HepG2 (cell line): ENCODE measurements around the gene PLVAP. TPM values are rescaled to one million over a fixed set of nuclear protein-coding genes. Genes with fewer than 3 reads are reported as not detected.

Source experiments
- ATRX ChIP-seq: sonication (generic); formaldehyde crosslinking; IDR thresholded peaks from 2 replicates; pipeline ENCODE4 v1.4.0; 2020; ENCODE audit warnings: missing genetic modification reagents, borderline replicate concordance
- E2F2 ChIP-seq: sonication (generic); formaldehyde crosslinking; IDR thresholded peaks from 2 replicates; pipeline ENCODE4 v1.4.0; 2020; ENCODE audit warnings: missing genetic modification reagents, borderline replicate concordance
- HOXD1 ChIP-seq: sonication (generic); formaldehyde crosslinking; IDR thresholded peaks from 2 replicates; pipeline ENCODE4 v1.5.0; 2020; ENCODE audit warnings: missing genetic modification reagents
- KDM4B ChIP-seq: sonication (generic); formaldehyde crosslinking; IDR thresholded peaks from 2 replicates; pipeline ENCODE4 v1.4.0; 2020; ENCODE audit warnings: missing genetic modification reagents
- KLF13 ChIP-seq: sonication (generic); formaldehyde crosslinking; IDR thresholded peaks from 2 replicates; pipeline ENCODE4 v1.4.0; 2020; ENCODE audit warnings: mild to moderate bottlenecking, missing genetic modification reagents
- KLF9 ChIP-seq: IDR thresholded peaks from 2 replicates; pipeline ENCODE4 v1.6.1; 2016; ENCODE audit warnings: low read depth
- PBX3 ChIP-seq: sonication (generic); formaldehyde crosslinking; IDR thresholded peaks from 2 replicates; pipeline ENCODE4 v1.8.1; 2023; ENCODE audit warnings: missing genetic modification reagents, inconsistent platforms, borderline replicate concordance
- RXRA ChIP-seq: sonication (generic); formaldehyde crosslinking; IDR thresholded peaks from 2 replicates; pipeline ENCODE4 v1.5.1; 2020; ENCODE audit warnings: missing genetic modification reagents
- SPEN ChIP-seq: sonication (generic); formaldehyde crosslinking; IDR thresholded peaks from 2 replicates; pipeline ENCODE4 v1.5.1; 2020; ENCODE audit warnings: low read depth, mild to moderate bottlenecking, missing genetic modification reagents
- ZNF367 ChIP-seq: sonication (generic); formaldehyde crosslinking; IDR thresholded peaks from 2 replicates; pipeline ENCODE4 v1.4.0; 2020; ENCODE audit warnings: missing genetic modification reagents, borderline replicate concordance
- ZNF547 ChIP-seq: sonication (generic); formaldehyde crosslinking; IDR thresholded peaks from 2 replicates; pipeline ENCODE4 v1.5.1; 2020; ENCODE audit warnings: mild to moderate bottlenecking, missing genetic modification reagents
- ZNF747 ChIP-seq: sonication (generic); formaldehyde crosslinking; IDR thresholded peaks from 2 replicates; pipeline ENCODE4 v1.8.1; 2023; ENCODE audit warnings: missing genetic modification reagents, mild to moderate bottlenecking, borderline replicate concordance
- polyA plus RNA-seq, 8 experiments: library from polyadenylated mRNA; depleted of rRNA in 3 of 8; stranded (reverse) in 7 of 8; unstranded in 1 of 8; fragments of >200 nt; fragmentation: Illumina TruSeq in 4 of 8; extraction: Trizol in 4 of 8; gene quantifications; 2 replicates each; pipeline versions ENCODE4 v1.2.1 to v1.2.3, GENCODE V29; 2011 to 2016; ENCODE audit warnings: low read depth in 4 of 8, missing spikeins in 1 of 8, mixed read lengths in 1 of 8; ENCODE audit not compliant: insufficient read depth in 1 of 8
- total RNA-seq, 5 experiments: library from RNA; depleted of rRNA; stranded (reverse); fragments of >200 nt; fragmentation: Illumina TruSeq; extraction: Trizol; gene quantifications; 2 replicates each; pipeline ENCODE4 v1.2.3, GENCODE V29; 2016; ENCODE audit warnings: low read depth in 1 of 5
- TF ChIP-seq, protein P1 (sequence below): sonication (generic); formaldehyde crosslinking; IDR thresholded peaks from 2 replicates; pipeline ENCODE4 v1.4.0; 2020; ENCODE audit warnings: missing genetic modification reagents
- TF ChIP-seq, protein P2 (sequence below): sonication (generic); formaldehyde crosslinking; IDR thresholded peaks from 2 replicates; pipeline ENCODE4 v1.4.0; 2020; ENCODE audit warnings: missing genetic modification reagents, borderline replicate concordance
- TF ChIP-seq, protein P3 (sequence below): sonication (generic); formaldehyde crosslinking; IDR thresholded peaks from 2 replicates; pipeline ENCODE4 v1.8.1; 2022; ENCODE audit warnings: mild to moderate bottlenecking, missing genetic modification reagents
- TF ChIP-seq, protein P4 (sequence below): sonication (generic); formaldehyde crosslinking; IDR thresholded peaks from 2 replicates; pipeline ENCODE4 v1.4.0; 2020; ENCODE audit warnings: mild to moderate bottlenecking, missing genetic modification reagents
- TF ChIP-seq, protein P5 (sequence below): sonication (generic); formaldehyde crosslinking; IDR thresholded peaks from 2 replicates; pipeline ENCODE4 v1.5.0; 2020; ENCODE audit warnings: missing genetic modification reagents, mild to moderate bottlenecking, borderline replicate concordance
- TF ChIP-seq, protein P6 (sequence below): sonication (generic); formaldehyde crosslinking; IDR thresholded peaks from 2 replicates; pipeline ENCODE4 v1.8.0; 2022; ENCODE audit warnings: missing genetic modification reagents, mild to moderate bottlenecking, borderline replicate concordance

PLVAP gene
- total and polyA plus RNA-seq, 2 of the 13 experiments (the other 11 are each of a cell fraction or from before 2014, with no cell fraction given), result 0.26 TPM; not detected in 1

GRCh38 chr19:17419621-17420474, 42.7 kb upstream of the PLVAP start, which contains the start of gene MVB12A (continued):
- TF ChIP-seq RXRA (CRISPR knock-in tag) (no peak), HOXD1 (peak; percentile 83), KLF13 (CRISPR knock-in tag) (no peak), PBX3 (CRISPR knock-in tag) (no peak), KDM4B (CRISPR knock-in tag) (peak; percentile 36; the same call in 1 of the 2 replicates), ZNF747 (CRISPR knock-in tag) (no peak; the same call in 1 of the 2 replicates), ZNF367 (CRISPR knock-in tag) (peak; percentile 69; the same call in 1 of the 2 replicates), E2F2 (peak; percentile 62; the same call in 1 of the 2 replicates), ATRX (no peak), ZNF547 (CRISPR knock-in tag) (no peak), KLF9 (CRISPR knock-in tag) (no peak), SPEN (CRISPR knock-in tag) (peak; percentile 78)
- TF ChIP-seq, protein P1, sequence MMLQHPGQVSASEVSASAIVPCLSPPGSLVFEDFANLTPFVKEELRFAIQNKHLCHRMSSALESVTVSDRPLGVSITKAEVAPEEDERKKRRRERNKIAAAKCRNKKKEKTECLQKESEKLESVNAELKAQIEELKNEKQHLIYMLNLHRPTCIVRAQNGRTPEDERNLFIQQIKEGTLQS (CRISPR knock-in tag), result 0 out of 2 replicates have a peak, but pooled peaks have one; percentile 6
- TF ChIP-seq, protein P2, sequence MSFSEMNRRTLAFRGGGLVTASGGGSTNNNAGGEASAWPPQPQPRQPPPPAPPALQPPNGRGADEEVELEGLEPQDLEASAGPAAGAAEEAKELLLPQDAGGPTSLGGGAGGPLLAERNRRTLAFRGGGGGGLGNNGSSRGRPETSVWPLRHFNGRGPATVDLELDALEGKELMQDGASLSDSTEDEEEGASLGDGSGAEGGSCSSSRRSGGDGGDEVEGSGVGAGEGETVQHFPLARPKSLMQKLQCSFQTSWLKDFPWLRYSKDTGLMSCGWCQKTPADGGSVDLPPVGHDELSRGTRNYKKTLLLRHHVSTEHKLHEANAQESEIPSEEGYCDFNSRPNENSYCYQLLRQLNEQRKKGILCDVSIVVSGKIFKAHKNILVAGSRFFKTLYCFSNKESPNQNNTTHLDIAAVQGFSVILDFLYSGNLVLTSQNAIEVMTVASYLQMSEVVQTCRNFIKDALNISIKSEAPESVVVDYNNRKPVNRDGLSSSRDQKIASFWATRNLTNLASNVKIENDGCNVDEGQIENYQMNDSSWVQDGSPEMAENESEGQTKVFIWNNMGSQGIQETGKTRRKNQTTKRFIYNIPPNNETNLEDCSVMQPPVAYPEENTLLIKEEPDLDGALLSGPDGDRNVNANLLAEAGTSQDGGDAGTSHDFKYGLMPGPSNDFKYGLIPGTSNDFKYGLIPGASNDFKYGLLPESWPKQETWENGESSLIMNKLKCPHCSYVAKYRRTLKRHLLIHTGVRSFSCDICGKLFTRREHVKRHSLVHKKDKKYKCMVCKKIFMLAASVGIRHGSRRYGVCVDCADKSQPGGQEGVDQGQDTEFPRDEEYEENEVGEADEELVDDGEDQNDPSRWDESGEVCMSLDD, result no peak
- TF ChIP-seq, protein P3, sequence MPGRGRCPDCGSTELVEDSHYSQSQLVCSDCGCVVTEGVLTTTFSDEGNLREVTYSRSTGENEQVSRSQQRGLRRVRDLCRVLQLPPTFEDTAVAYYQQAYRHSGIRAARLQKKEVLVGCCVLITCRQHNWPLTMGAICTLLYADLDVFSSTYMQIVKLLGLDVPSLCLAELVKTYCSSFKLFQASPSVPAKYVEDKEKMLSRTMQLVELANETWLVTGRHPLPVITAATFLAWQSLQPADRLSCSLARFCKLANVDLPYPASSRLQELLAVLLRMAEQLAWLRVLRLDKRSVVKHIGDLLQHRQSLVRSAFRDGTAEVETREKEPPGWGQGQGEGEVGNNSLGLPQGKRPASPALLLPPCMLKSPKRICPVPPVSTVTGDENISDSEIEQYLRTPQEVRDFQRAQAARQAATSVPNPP (CRISPR knock-in tag), result peak; percentile 68; the same call in 1 of the 2 replicates
- TF ChIP-seq, protein P4, sequence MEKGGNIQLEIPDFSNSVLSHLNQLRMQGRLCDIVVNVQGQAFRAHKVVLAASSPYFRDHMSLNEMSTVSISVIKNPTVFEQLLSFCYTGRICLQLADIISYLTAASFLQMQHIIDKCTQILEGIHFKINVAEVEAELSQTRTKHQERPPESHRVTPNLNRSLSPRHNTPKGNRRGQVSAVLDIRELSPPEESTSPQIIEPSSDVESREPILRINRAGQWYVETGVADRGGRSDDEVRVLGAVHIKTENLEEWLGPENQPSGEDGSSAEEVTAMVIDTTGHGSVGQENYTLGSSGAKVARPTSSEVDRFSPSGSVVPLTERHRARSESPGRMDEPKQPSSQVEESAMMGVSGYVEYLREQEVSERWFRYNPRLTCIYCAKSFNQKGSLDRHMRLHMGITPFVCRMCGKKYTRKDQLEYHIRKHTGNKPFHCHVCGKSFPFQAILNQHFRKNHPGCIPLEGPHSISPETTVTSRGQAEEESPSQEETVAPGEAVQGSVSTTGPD, result no peak
- TF ChIP-seq, protein P5, sequence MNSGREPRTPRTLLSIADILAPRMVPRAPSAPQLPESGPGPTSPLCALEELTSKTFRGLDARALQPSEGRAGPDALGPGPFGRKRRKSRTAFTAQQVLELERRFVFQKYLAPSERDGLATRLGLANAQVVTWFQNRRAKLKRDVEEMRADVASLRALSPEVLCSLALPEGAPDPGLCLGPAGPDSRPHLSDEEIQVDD (CRISPR knock-in tag), result no peak
- TF ChIP-seq, protein P6, sequence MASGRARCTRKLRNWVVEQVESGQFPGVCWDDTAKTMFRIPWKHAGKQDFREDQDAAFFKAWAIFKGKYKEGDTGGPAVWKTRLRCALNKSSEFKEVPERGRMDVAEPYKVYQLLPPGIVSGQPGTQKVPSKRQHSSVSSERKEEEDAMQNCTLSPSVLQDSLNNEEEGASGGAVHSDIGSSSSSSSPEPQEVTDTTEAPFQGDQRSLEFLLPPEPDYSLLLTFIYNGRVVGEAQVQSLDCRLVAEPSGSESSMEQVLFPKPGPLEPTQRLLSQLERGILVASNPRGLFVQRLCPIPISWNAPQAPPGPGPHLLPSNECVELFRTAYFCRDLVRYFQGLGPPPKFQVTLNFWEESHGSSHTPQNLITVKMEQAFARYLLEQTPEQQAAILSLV (CRISPR knock-in tag), result no peak
